HG03025 (cell line): ENCODE results near the gene HEATR9.

Source experiments
- ATAC-seq: cut with Tn5 transposase; IDR thresholded peaks from one replicate; pipeline ENCODE4 v1.9.1; 2021; ENCODE audit warnings: mild to moderate bottlenecking, moderate library complexity; ENCODE audit not compliant: unreplicated experiment, low FRiP score

The HEATR9 gene

GRCh38 chr17:35867574-35867973 lies 1.1 kb downstream of the HEATR9 start:
- ATAC-seq, result no peak

- ATAC-seq, result no peak
Measured at GRCh38 chr17:35866341-35866950, 2.2 kb downstream of the HEATR9 start.

- ATAC-seq, result no peak
Measured at GRCh38 chr17:35865412-35866340, 3.0 kb downstream of the HEATR9 start.

- ATAC-seq, result no peak
Measured at GRCh38 chr17:35864853-35865252, 3.8 kb downstream of the HEATR9 start.

GRCh38 chr17:35856603-35857002 lies 12.1 kb downstream of the HEATR9 start:
- no peak for ATAC-seq

GRCh38 chr17:35855965-35856364 lies 12.7 kb downstream of the HEATR9 start:
- ATAC-seq, result no peak

- no peak for ATAC-seq
Measured at GRCh38 chr17:35849469-35850348, 19.0 kb downstream of the HEATR9 start.

- no peak for ATAC-seq
Measured at GRCh38 chr17:35847633-35848373, 20.9 kb downstream of the HEATR9 start.

- ATAC-seq, result no peak
Measured at GRCh38 chr17:35847006-35847405, 21.7 kb downstream of the HEATR9 start.

GRCh38 chr17:35846055-35846809 lies 22.5 kb downstream of the HEATR9 start:
- no peak for ATAC-seq

- ATAC-seq, result no peak
Measured at GRCh38 chr17:35844547-35844946, 24.1 kb downstream of the HEATR9 start.

- no peak for ATAC-seq
Measured at GRCh38 chr17:35843698-35844097, 25.0 kb downstream of the HEATR9 start.

GRCh38 chr17:35842239-35842638 lies 26.5 kb downstream of the HEATR9 start:
- ATAC-seq, result no peak

GRCh38 chr17:35841505-35841904 lies 27.2 kb downstream of the HEATR9 start:
- no peak for ATAC-seq

GRCh38 chr17:35841101-35841500 lies 27.6 kb downstream of the HEATR9 start:
- no peak for ATAC-seq

GRCh38 chr17:35825206-35825605 lies 43.5 kb downstream of the HEATR9 start:
- no peak for ATAC-seq

GRCh38 chr17:35821308-35821707 lies 47.4 kb downstream of the HEATR9 start:
- no peak for ATAC-seq

GRCh38 chr17:35819455-35819854 lies 49.2 kb downstream of the HEATR9 start:
- ATAC-seq, result no peak

GRCh38 chr17:35817196-35817595 lies 51.5 kb downstream of the HEATR9 start:
- no peak for ATAC-seq

- ATAC-seq, result no peak
Measured at GRCh38 chr17:35816723-35817122, 52.0 kb downstream of the HEATR9 start.
